ENCODE measurements around the gene APBA3. TPM values are rescaled to one million over a fixed set of nuclear protein-coding genes. Genes with fewer than 3 reads are reported as not detected.
A peak's percentile ranks its signal among the peaks of the same experiment; 100 is the strongest.

Gene APBA3, protein sequence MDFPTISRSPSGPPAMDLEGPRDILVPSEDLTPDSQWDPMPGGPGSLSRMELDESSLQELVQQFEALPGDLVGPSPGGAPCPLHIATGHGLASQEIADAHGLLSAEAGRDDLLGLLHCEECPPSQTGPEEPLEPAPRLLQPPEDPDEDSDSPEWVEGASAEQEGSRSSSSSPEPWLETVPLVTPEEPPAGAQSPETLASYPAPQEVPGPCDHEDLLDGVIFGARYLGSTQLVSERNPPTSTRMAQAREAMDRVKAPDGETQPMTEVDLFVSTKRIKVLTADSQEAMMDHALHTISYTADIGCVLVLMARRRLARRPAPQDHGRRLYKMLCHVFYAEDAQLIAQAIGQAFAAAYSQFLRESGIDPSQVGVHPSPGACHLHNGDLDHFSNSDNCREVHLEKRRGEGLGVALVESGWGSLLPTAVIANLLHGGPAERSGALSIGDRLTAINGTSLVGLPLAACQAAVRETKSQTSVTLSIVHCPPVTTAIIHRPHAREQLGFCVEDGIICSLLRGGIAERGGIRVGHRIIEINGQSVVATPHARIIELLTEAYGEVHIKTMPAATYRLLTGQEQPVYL
- total RNA-seq (10 to 100 TPM; 55.1 to 77.3 (median 67.1) TPM), polyA plus RNA-seq (10 to 100 TPM; 30.7 to 33.6 TPM), total RNA-seq (47.5 reads per million, percentile 70 among the genes with 10 or more reads in this experiment)

DNA sequence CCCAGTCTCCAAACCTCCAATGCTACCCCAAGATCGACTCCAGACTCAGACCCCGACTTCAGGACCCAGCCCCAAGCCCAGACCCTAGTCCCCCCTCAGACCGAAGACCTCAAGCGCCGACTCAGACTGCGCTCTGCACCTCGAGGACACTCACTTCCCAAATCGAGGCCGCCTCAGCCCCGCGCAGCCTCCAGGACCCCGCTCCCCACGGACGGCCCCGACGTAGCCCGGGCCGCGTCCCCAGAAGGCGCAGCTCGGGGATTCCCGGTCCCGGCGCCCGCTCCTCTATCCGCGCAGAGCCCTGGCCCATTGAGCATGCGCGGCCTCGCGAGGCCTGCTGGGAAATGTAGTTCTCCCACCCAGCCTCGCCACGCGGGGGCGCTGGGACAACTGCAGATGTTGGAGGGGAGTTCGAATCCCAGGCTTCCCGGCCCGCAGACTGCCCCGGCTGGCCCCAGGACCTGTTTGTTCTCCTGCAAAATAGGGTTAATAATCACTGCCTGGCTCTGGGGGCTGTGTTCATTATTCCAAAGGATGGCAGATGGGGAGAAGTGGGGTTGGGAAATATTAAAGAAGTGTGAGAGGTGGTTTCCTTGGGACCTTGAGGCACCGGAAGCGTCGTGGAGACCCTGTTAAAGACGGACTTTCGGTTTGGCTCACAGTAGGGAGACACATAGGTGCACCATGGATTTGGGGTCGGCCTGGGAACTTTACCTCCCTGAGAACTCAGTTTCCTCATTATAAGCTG, at the start of gene APBA3:
Gene APBA3, minus strand, starts transcription at position 311 of the 748 bp plus-strand sequence. CDS start 1,428 bp downstream, outside the sequence.
- CTCF ChIA-PET, result interaction anchor here (0.9 to 3.2 kb wide), 11 partner anchors 12 to 640 kb away, joined by 3 to 20 read pairs (median 4); partner anchors contain the start of gene EEF2
- intact Hi-C loops (cut with micrococcal nuclease), result loop anchor here (1.0 to 10.0 kb wide), 24 partner anchors 40 to 1206 kb away; partner anchors contain the start of genes ANKRD24 (in 2 of the 2), FZR1 (in 2 of the 2), HMG20B (in 2 of the 2) and NCLN (in 2 of the 2)

DNA sequence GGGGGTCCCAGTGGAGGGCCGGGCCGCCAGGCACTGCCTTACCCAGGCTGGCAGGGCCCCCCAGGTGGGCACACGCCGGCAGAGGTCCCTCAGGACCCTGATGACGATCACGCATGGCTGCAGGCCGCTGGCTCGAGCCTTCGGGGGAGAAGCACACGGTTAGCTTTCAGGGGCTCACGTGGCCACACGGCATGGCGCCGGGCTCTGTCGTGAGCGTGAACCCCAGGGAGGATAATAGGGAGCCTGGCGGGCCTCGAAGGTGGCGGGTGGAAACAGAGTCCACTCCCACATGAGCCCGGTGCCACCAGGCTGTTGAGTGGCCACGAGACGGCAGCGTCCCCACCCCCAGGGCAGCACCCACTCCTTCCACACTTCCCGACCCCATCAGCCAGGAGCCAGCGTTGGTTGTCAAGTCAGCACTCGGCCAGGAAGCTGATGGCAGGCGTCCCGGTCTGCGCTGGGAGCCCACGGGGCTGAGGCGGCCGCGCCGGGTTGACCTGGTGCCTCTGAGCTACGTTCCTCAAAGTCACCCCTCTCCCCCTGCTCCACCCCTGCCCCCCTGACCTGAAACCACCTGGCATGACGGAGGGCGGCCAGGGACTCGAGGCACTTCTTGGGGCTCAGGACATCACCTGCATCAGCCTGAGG, 49.3 kb upstream of the APBA3 start:
- Mint-ChIP-seq H3K27ac (peak overlapping the region in 3 of 9 donors; percentile 43 to 69 (median 60)), H3K9me3 (peaks cover 0 to 6% (median 0%) of the 10 kb centered on the region in 11 donors), H3K36me3 (peaks cover 0 to 2% (median 0%) of the 10 kb centered on the region in 5 donors), H3K4me1 (peaks cover 24 to 43% (median 37%) of the 10 kb centered on the region in 7 donors), H3K4me3 (no peak overlapping the region), H3K27me3 (no peaks in the 10 kb centered on the region)
- H3K4me3 ChIP-seq (ENCODE audit: low read length), result no peak overlapping the region
- H3K27ac ChIP-seq (ENCODE audit: low read depth, low read length), result no peak overlapping the region
- ATAC-seq (no peak), DNase-seq (no peak)
- ChIA-PET CTCF (interaction anchor here (1.9 kb wide), 1 partner anchor 11 kb away, joined by 9 read pairs; no protein-coding TSS in a partner anchor), POLR2A (interaction anchor here (1.5 to 2.4 kb wide), 2 partner anchors 48 to 123 kb away, joined by 6 to 35 read pairs; partner anchors contain the start of genes APBA3 and MRPL54)
- H3K36me3 ChIP-seq (ENCODE audit: control insufficient read depth in 2 of 3, insufficient read depth in 3 of 3, low read length in 3 of 3), result no peaks in the 10 kb centered on the region
- no peaks in the 10 kb centered on the region for H3K27me3 ChIP-seq (ENCODE audit: control insufficient read depth in 2 of 2, insufficient read depth in 2 of 2, low read length in 2 of 2)
- intact Hi-C loops (cut with micrococcal nuclease), result no loop called here
- no peaks in the 10 kb centered on the region for H3K9me3 ChIP-seq (ENCODE audit: control insufficient read depth in 2 of 3, low read length in 3 of 3)
- peaks cover 31 to 34% of the 10 kb centered on the region in 2 donors for H3K4me1 ChIP-seq (ENCODE audit: control insufficient read depth in 2 of 2, insufficient read depth in 2 of 2, low read length in 2 of 2)

More for the DNA sequence above, at the start of gene APBA3:
- H3K27me3 ChIP-seq (ENCODE audit: control insufficient read depth in 2 of 2, insufficient read depth in 2 of 2, low read length in 2 of 2), result no peaks in the 10 kb centered on the region
- Mint-ChIP-seq H3K9me3 (peaks cover 0 to 8% (median 0%) of the 10 kb centered on the region in 11 donors), H3K27me3 (peaks cover 0 to 5% (median 0%) of the 10 kb centered on the region in 5 donors), H3K27ac (peak within 1 kb of the TSS; percentile 99 to 100 (median 100)), H3K4me3 (peak within 1 kb of the TSS; percentile 93 to 99 (median 98)), H3K36me3 (peaks cover 0 to 8% (median 4%) of the 10 kb centered on the region in 5 donors), H3K4me1 (peaks cover 23 to 63% (median 39%) of the 10 kb centered on the region in 7 donors)
- peak within 1 kb of the TSS; percentile 96 for H3K4me3 ChIP-seq (ENCODE audit: low read length)
- peak within 1 kb of the TSS; percentile 100 for H3K27ac ChIP-seq (ENCODE audit: low read depth, low read length)
- ATAC-seq (peak; percentile 61), DNase-seq (peak; percentile 88 to 99 (median 92))
- no peaks in the 10 kb centered on the region for H3K9me3 ChIP-seq (ENCODE audit: control insufficient read depth in 2 of 3, low read length in 3 of 3)
- POLR2A ChIA-PET, result interaction anchor here (0.6 to 3.0 kb wide), 26 partner anchors 10 to 541 kb away, joined by 3 to 43 read pairs (median 5); partner anchors contain the start of genes EEF2, HMG20B and PIP5K1C
- peaks cover 19 to 41% of the 10 kb centered on the region in 2 donors for H3K4me1 ChIP-seq (ENCODE audit: control insufficient read depth in 2 of 2, insufficient read depth in 2 of 2, low read length in 2 of 2)
- H3K36me3 ChIP-seq (ENCODE audit: control insufficient read depth in 2 of 3, insufficient read depth in 3 of 3, low read length in 3 of 3), result peaks cover 0 to 30% (median 4%) of the 10 kb centered on the region in 3 experiments

DNA sequence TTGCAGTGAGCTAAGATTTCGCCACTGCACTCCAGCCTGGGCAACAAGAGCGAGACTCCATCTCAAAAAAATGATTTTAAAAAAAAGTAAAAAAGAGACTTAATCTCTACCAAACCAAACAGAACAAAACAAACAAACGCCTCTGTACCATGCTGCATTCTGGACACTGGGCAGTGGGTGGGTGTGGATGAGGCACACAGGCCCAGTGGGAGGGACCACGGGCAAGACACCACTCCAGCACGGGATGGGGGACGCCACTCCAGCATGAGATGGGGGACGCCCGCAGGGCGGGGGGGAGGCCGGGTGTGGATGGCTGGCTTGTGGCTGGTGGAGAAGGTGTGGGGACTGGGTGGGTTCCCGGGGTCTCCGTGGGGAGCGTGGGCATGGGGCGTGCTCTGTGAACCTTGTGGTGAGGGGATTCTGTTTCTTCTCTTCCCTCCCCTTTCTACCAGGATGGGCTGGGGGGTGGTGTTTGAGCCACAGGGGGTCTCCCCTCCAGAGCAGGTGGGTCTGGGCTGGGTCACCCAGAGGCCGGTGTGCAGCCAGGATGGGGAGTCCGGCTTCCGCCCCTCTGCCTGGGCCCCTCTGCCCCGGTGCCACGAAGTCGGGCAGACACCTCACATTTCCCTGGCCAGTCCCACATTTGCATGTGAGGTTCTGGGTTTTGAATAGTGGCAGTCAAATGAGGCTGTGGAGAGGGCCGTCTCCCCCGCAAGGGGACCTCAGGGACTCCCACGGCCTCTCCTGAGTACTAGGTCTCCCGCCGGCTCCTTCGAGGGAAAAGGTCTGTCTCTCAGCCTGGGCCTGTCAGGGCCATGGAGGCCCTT, 48.6 kb upstream of the APBA3 start:
- no peak for ATAC-seq
- Histone ChIP-seq H3K27me3 (ENCODE audit: control insufficient read depth in 2 of 2, insufficient read depth in 2 of 2, low read length in 2 of 2) (no peaks in the 10 kb centered on the region), H3K9me3 (ENCODE audit: control insufficient read depth in 2 of 3, low read length in 3 of 3) (no peaks in the 10 kb centered on the region), H3K4me3 (ENCODE audit: low read length) (no peak overlapping the region), H3K36me3 (ENCODE audit: control insufficient read depth in 2 of 3, insufficient read depth in 3 of 3, low read length in 3 of 3) (no peaks in the 10 kb centered on the region), H3K4me1 (ENCODE audit: control insufficient read depth in 2 of 2, insufficient read depth in 2 of 2, low read length in 2 of 2) (peaks cover 26 to 36% of the 10 kb centered on the region in 2 donors), H3K27ac (ENCODE audit: low read depth, low read length) (no peak overlapping the region)
- ChIA-PET CTCF (no interaction called here), POLR2A (interaction anchor here (0.7 kb wide), 1 partner anchor 203 kb away, joined by 4 read pairs; the partner anchor contains the start of gene TBXA2R)
- DNase-seq, result no peak
- H3K27ac Mint-ChIP-seq, result peak overlapping the region in 5 of 9 donors; percentile 10 to 63 (median 32)
- intact Hi-C loops (cut with micrococcal nuclease), result no loop called here
- H3K36me3 Mint-ChIP-seq, result peaks cover 0 to 2% (median 0%) of the 10 kb centered on the region in 5 donors
- H3K4me1 Mint-ChIP-seq, result peaks cover 24 to 41% (median 36%) of the 10 kb centered on the region in 7 donors
- no peaks in the 10 kb centered on the region for H3K27me3 Mint-ChIP-seq
- no peak overlapping the region for H3K4me3 Mint-ChIP-seq
- peaks cover 0 to 6% (median 0%) of the 10 kb centered on the region in 11 donors for H3K9me3 Mint-ChIP-seq

DNA sequence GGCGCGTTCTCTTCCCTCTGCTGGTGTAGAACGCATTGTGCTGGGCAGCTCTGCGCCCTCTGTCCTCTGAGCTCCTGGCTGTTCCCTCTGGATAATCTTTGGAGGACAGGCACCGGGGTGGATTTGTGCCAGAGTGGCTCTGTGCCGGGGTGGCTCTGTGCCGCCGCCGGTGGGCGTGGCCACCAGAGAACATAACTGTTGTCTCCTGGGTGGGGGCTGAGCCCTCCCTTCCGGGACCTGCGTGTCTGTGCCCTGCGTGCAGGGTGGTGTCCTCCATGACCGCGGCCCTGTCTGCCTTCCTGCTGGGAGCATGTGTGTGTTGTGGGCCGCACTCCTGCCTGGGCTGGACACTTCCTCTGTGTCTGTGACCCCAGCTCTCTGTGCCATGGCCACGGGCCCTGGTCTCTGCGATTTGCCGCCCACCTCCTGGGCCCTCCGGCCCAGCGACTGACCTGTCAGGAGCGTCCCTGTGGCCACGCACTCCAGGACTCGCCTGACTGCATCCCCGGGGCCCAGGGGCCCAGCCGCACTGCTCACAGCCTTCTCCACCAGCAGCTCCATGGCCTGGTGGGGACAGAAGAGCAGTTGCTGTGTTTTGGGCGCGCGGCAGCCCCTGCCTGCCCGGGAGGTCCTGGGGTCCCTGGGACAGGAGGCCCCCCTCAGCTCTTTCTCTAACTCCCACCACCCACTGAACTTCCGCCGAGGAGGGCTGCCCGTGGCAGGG, 47.1 kb upstream of the APBA3 start:
- H3K36me3 ChIP-seq (ENCODE audit: control insufficient read depth in 2 of 3, insufficient read depth in 3 of 3, low read length in 3 of 3), result no peaks in the 10 kb centered on the region
- peak overlapping the region in 5 of 9 donors; percentile 19 to 73 (median 63) for H3K27ac Mint-ChIP-seq
- no peaks in the 10 kb centered on the region for H3K27me3 ChIP-seq (ENCODE audit: control insufficient read depth in 2 of 2, insufficient read depth in 2 of 2, low read length in 2 of 2)
- H3K36me3 Mint-ChIP-seq, result peaks cover 0 to 2% (median 0%) of the 10 kb centered on the region in 5 donors
- intact Hi-C loops (cut with micrococcal nuclease), result no loop called here
- H3K4me3 Mint-ChIP-seq, result no peak overlapping the region
- peaks cover 0 to 6% (median 0%) of the 10 kb centered on the region in 11 donors for H3K9me3 Mint-ChIP-seq
- ChIA-PET POLR2A (interaction anchor here (0.7 kb wide), 1 partner anchor 177 kb away, joined by 3 read pairs; the partner anchor contains the start of gene EEF2), CTCF (no interaction called here)
- no peak overlapping the region for H3K27ac ChIP-seq (ENCODE audit: low read depth, low read length)
- no peak for ATAC-seq
- H3K4me1 ChIP-seq (ENCODE audit: control insufficient read depth in 2 of 2, insufficient read depth in 2 of 2, low read length in 2 of 2), result peaks cover 11 to 22% of the 10 kb centered on the region in 2 donors
- no peak overlapping the region for H3K4me3 ChIP-seq (ENCODE audit: low read length)
- no peaks in the 10 kb centered on the region for H3K9me3 ChIP-seq (ENCODE audit: control insufficient read depth in 2 of 3, low read length in 3 of 3)
- no peaks in the 10 kb centered on the region for H3K27me3 Mint-ChIP-seq
- peaks cover 15 to 30% (median 27%) of the 10 kb centered on the region in 7 donors for H3K4me1 Mint-ChIP-seq
- no peak for DNase-seq
